ENCODE data around the gene NUB1.

Gene NUB1

GRCh38 chr7:151376218-151376902 lies 34.7 kb downstream of the NUB1 start:
- in situ Hi-C loops (cut with HindIII; ENCODE audit: low sequenced_read_pairs): no loop called here
- no peak for DNase-seq (ENCODE audit: low read depth, low spot score)
- TF ChIP-seq CTCF (IDR thresholded peaks at IDR 0.05; ENCODE audit: low read depth, low read length): no peak
- no peak overlapping the region for H3K4me3 ChIP-seq (ENCODE audit: low read depth, low read length)

GRCh38 chr7:151377406-151377805 lies 35.8 kb downstream of the NUB1 start:
- in situ Hi-C loops (cut with HindIII; ENCODE audit: low sequenced_read_pairs): no loop called here
- DNase-seq (ENCODE audit: low read depth, low spot score): no peak
- TF ChIP-seq CTCF (IDR thresholded peaks at IDR 0.05; ENCODE audit: low read depth, low read length): no peak
- H3K4me3 ChIP-seq (ENCODE audit: low read depth, low read length): no peak overlapping the region

GRCh38 chr7:151378011-151378410 lies 36.4 kb downstream of the NUB1 start:
- H3K4me3 ChIP-seq (ENCODE audit: low read depth, low read length): no peak overlapping the region
- no peak for DNase-seq (ENCODE audit: low read depth, low spot score)
- in situ Hi-C loops (cut with HindIII; ENCODE audit: low sequenced_read_pairs): no loop called here
- TF ChIP-seq CTCF (IDR thresholded peaks at IDR 0.05; ENCODE audit: low read depth, low read length): no peak

GRCh38 chr7:151378496-151379192 lies 37.0 kb downstream of the NUB1 start:
- no peak for TF ChIP-seq CTCF (IDR thresholded peaks at IDR 0.05; ENCODE audit: low read depth, low read length)
- no peak for DNase-seq (ENCODE audit: low read depth, low spot score)
- H3K4me3 ChIP-seq (ENCODE audit: low read depth, low read length): no peak overlapping the region
- in situ Hi-C loops (cut with HindIII; ENCODE audit: low sequenced_read_pairs): no loop called here

GRCh38 chr7:151379193-151379520 lies 37.5 kb downstream of the NUB1 start:
- TF ChIP-seq CTCF (IDR thresholded peaks at IDR 0.05; ENCODE audit: low read depth, low read length): no peak
- in situ Hi-C loops (cut with HindIII; ENCODE audit: low sequenced_read_pairs): no loop called here
- H3K4me3 ChIP-seq (ENCODE audit: low read depth, low read length): no peak overlapping the region
- DNase-seq (ENCODE audit: low read depth, low spot score): no peak

GRCh38 chr7:151379534-151380198 lies 38.1 kb downstream of the NUB1 start:
- no peak for DNase-seq (ENCODE audit: low read depth, low spot score)
- H3K4me3 ChIP-seq (ENCODE audit: low read depth, low read length): no peak overlapping the region
- TF ChIP-seq CTCF (IDR thresholded peaks at IDR 0.05; ENCODE audit: low read depth, low read length): no peak
- in situ Hi-C loops (cut with HindIII; ENCODE audit: low sequenced_read_pairs): no loop called here

Measured in astrocyte of the spinal cord (primary cell).